Activated CD8-positive, alpha-beta T cell treated with anti-CD3 and anti-CD28 coated beads, Interleukin-2, amount 10 ng/mL, durations not matched to agents 7 days and 5 days (primary cell): ENCODE measurements around the gene TMIE. TPM values are rescaled to one million over a fixed set of nuclear protein-coding genes. Genes with fewer than 3 reads are reported as not detected.

Experiments
- total RNA-seq, 2 experiments: library from RNA; stranded (reverse); gene quantifications; one replicate each; pipeline ENCODE4 v1.2.3, GENCODE V29; 2021

TMIE gene
- total RNA-seq, 2 experiments from 2014 or later: 0.34 TPM; not detected in 1

Other genes starting within 250 kb of the TMIE start
- not detected for gene LTF, start 236.5 kb upstream of the TMIE start, total RNA-seq
- gene RTP3, start 203.4 kb upstream of the TMIE start, total RNA-seq: not detected
- under 1 TPM in 1 of 2 experiments, not detected in 1; 0.11 TPM for gene LRRC2, start 135.1 kb upstream of the TMIE start, total RNA-seq
- not detected for gene FAM240A, start 88.9 kb upstream of the TMIE start, total RNA-seq
- gene ALS2CL, start 7.7 kb upstream of the TMIE start, total RNA-seq: 1 to 10 TPM; 1.3 to 1.4 TPM
- gene PRSS50, start 16.5 kb downstream of the TMIE start, total RNA-seq: not detected
- gene MYL3, start 162.1 kb downstream of the TMIE start, total RNA-seq: not detected
- not detected for gene PTH1R, start 176.3 kb downstream of the TMIE start, total RNA-seq